ENCODE results near the gene RBMS3. TPM values are rescaled to one million over a fixed set of nuclear protein-coding genes. Genes with fewer than 3 reads are reported as not detected.
"Not testable (repeated sequence)": the region's sequence is repeated elsewhere in the genome, so short reads cannot be mapped to it uniquely, and the experiment has no call there.

RBMS3 gene
- total RNA-seq (ENCODE audit: low replicate concordance), result 0.47 and 0.65 TPM in 2 replicates

DNA sequence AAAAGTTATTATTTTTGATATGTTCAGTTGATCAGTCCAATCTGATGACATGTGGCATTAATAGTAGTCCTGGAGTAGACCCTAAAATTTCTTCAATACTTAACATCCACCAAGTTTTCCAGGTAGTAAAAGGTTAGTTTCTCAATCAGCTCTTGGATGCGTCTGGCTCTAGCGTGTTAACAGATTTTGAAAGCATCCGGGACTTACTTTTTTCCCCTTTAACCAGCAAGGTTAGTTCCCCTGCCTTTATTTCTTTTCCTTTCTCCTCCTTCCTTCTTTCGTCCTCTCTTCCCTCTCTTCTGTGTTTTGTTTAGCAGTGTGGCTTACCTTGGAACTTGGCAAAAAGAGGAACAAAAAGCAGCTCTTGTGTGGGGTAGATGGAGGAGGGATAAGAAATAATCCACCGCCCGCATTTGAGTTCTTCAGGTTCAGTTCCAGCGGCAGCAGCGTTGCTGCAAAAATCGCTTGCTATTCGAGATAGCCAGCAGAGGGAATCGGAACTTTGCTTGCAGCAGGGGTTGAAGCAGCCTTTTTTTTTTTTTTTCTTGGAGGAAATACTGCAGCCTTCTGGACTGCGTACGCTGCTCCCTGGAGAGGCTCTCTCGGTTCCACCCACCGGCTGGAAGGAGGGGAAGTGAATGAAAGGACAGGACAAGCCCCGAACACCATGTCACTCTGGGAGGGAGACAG lies at the start of gene RBMS3:
RBMS3 (plus strand) TSS at position 668 of the 690 bp plus-strand sequence.
- Mint-ChIP-seq H3K27me3 (ENCODE audit: insufficient read depth, low read depth) (peaks cover 2% of the 10 kb centered on the region), H3K36me3 (no peaks in the 10 kb centered on the region), H3K9me3 (no peaks in the 10 kb centered on the region), H3K27ac (peak within 1 kb of the TSS; percentile 97), H3K4me3 (peak within 1 kb of the TSS; percentile 86), H3K4me1 (peaks cover 49% of the 10 kb centered on the region)
- no peaks in the 10 kb centered on the region for H4K20me1 ChIP-seq (ENCODE audit: low read depth)
- peaks cover 21% of the 10 kb centered on the region for H3K4me1 ChIP-seq
- H3K27me3 ChIP-seq, result no peaks in the 10 kb centered on the region
- H3K9ac ChIP-seq, result no peak within 1 kb of the TSS
- H2AFZ ChIP-seq (replicated peaks), result peak within 1 kb of the TSS; percentile 97
- H3K4me2 ChIP-seq, result peak within 1 kb of the TSS; percentile 82
- TF ChIP-seq EZH2phosphoT487 (IDR thresholded peaks at IDR 0.05) (no peak), EZH2 (IDR thresholded peaks at IDR 0.05) (no peak)
- TF ChIP-seq, protein P1, sequence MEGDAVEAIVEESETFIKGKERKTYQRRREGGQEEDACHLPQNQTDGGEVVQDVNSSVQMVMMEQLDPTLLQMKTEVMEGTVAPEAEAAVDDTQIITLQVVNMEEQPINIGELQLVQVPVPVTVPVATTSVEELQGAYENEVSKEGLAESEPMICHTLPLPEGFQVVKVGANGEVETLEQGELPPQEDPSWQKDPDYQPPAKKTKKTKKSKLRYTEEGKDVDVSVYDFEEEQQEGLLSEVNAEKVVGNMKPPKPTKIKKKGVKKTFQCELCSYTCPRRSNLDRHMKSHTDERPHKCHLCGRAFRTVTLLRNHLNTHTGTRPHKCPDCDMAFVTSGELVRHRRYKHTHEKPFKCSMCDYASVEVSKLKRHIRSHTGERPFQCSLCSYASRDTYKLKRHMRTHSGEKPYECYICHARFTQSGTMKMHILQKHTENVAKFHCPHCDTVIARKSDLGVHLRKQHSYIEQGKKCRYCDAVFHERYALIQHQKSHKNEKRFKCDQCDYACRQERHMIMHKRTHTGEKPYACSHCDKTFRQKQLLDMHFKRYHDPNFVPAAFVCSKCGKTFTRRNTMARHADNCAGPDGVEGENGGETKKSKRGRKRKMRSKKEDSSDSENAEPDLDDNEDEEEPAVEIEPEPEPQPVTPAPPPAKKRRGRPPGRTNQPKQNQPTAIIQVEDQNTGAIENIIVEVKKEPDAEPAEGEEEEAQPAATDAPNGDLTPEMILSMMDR (IDR thresholded peaks at IDR 0.05), result peak; percentile 40
- no peaks in the 10 kb centered on the region for H3K79me2 ChIP-seq (ENCODE audit: low read depth)
- no peaks in the 10 kb centered on the region for H3K9me3 ChIP-seq (ENCODE audit: low read depth)
- peak; percentile 83 for DNase-seq (ENCODE audit: low spot score)
- peak within 1 kb of the TSS; percentile 47 for H3K4me3 ChIP-seq
- H3K36me3 ChIP-seq, result no peaks in the 10 kb centered on the region
- peaks cover 22% of the 10 kb centered on the region for H3F3A ChIP-seq (ENCODE audit: low read depth)
- no peak within 1 kb of the TSS for H3K27ac ChIP-seq

DNA sequence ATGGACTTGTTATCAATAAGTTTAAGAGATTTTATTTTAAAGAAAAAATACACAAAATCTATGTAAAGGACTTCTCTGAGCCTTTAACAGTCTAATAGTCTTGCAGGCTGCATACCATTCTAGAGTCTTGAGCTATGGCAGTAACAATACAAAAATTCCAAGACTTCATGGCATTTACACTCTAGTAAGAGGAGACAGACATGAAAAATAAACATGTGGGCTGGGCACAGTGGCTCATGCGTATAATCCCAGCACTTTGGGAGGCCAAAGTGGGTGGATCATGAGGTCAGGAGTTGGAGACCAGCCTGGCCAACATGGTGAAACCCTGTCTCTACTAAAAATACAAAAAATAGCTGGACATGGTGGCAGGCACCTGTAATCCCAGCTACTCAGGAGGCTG lies 47.7 kb upstream of the RBMS3 start:
- H3K27me3 Mint-ChIP-seq (ENCODE audit: insufficient read depth, low read depth); H3K27ac ChIP-seq; H3K36me3 Mint-ChIP-seq; H3K36me3 ChIP-seq; H3K27ac Mint-ChIP-seq; H3K4me1 Mint-ChIP-seq; H3K79me2 ChIP-seq (ENCODE audit: low read depth); H3K9me3 Mint-ChIP-seq; H3K4me2 ChIP-seq; H3K27me3 ChIP-seq; H3K9me3 ChIP-seq (ENCODE audit: low read depth); H3K9ac ChIP-seq; H3K4me3 Mint-ChIP-seq; DNase-seq (ENCODE audit: low spot score); H2AFZ ChIP-seq (replicated peaks); H3K4me1 ChIP-seq; H3K4me3 ChIP-seq; H4K20me1 ChIP-seq (ENCODE audit: low read depth); H3F3A ChIP-seq (ENCODE audit: low read depth): not testable (repeated sequence)

DNA sequence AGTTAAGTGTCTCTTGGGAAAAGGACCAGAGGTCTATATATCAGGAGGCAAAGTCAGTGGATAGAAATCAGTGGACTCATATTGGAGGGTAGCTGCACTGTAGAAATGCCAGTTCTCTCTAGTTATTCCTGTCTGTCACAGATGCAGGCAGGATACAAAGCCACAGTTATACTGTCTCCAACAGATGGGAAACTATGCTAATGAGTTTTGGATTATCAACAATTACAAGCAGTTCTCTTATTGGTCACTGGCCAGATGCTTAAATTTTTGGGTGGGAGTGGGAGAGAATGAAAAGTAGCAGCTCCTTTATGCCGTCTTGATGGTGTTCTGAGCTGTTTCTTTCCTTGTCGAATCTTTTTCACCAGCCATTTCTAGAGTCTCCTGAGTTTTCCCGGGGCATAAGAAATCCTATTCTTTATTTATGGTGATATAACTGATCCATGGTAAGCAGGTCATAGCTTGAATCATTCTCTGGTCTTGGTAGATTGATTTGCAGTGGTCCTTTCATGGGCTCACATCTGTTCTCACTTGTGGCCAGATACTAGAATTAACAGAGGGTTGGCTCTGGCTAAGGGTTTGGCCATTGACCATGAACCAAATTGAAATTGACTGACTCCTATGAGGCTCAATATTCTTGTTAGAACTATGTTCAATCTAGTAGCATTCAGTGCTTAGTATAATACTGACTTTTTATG lies 44.6 kb upstream of the RBMS3 start:
- H4K20me1 ChIP-seq (ENCODE audit: low read depth), result no peaks in the 10 kb centered on the region
- H3K4me2 ChIP-seq, result no peak overlapping the region
- Mint-ChIP-seq H3K27ac (peak overlapping the region; percentile 1), H3K4me3 (no peak overlapping the region), H3K36me3 (peaks cover under 1% of the 10 kb centered on the region), H3K9me3 (peaks cover 5% of the 10 kb centered on the region), H3K27me3 (ENCODE audit: insufficient read depth, low read depth) (no peaks in the 10 kb centered on the region), H3K4me1 (no peaks in the 10 kb centered on the region)
- H3K36me3 ChIP-seq, result no peaks in the 10 kb centered on the region
- no peak for DNase-seq (ENCODE audit: low spot score)
- no peak overlapping the region for H3K4me3 ChIP-seq
- H3K4me1 ChIP-seq, result no peaks in the 10 kb centered on the region
- H3K27ac ChIP-seq, result no peak overlapping the region
- H3K9me3 ChIP-seq (ENCODE audit: low read depth), result no peaks in the 10 kb centered on the region
- no peak overlapping the region for H2AFZ ChIP-seq (replicated peaks)
- no peaks in the 10 kb centered on the region for H3F3A ChIP-seq (ENCODE audit: low read depth)
- no peaks in the 10 kb centered on the region for H3K79me2 ChIP-seq (ENCODE audit: low read depth)
- no peak overlapping the region for H3K9ac ChIP-seq
- no peaks in the 10 kb centered on the region for H3K27me3 ChIP-seq
- TF ChIP-seq EZH2 (IDR thresholded peaks at IDR 0.05) (no peak), EZH2phosphoT487 (IDR thresholded peaks at IDR 0.05) (no peak)
- TF ChIP-seq, protein P1 (IDR thresholded peaks at IDR 0.05), result no peak

DNA sequence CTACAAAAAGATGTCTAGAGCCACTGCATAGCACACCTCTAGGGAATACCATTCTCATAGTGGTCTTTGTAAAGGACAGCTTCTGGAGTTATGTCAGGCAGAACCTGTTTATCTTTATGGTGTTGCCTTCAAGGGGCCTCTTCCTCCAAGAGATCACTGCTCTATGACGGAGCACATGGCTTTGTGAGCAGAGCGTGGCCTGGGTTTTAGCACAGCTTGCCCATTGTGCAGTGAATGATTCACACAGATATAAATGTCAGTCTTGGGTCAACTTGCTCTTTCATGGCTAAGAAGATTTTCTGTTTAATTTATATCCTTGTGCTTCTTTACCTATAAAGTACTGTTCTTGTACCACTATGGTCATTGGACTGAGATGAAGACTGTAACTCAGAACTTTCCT lies 41.5 kb upstream of the RBMS3 start:
- H3K27ac Mint-ChIP-seq, result no peak overlapping the region

More for the DNA sequence above, 41.5 kb upstream of the RBMS3 start:
- no peak for DNase-seq (ENCODE audit: low spot score)
- no peaks in the 10 kb centered on the region for H3K27me3 Mint-ChIP-seq (ENCODE audit: insufficient read depth, low read depth)
- no peak overlapping the region for H3K4me2 ChIP-seq
- H3K36me3 ChIP-seq, result no peaks in the 10 kb centered on the region
- no peaks in the 10 kb centered on the region for H3K79me2 ChIP-seq (ENCODE audit: low read depth)
- no peaks in the 10 kb centered on the region for H3K4me1 Mint-ChIP-seq
- H2AFZ ChIP-seq (replicated peaks), result no peak overlapping the region
- H3K9ac ChIP-seq, result no peak overlapping the region
- H3K4me3 Mint-ChIP-seq, result no peak overlapping the region
- H3F3A ChIP-seq (ENCODE audit: low read depth), result no peaks in the 10 kb centered on the region
- H3K27me3 ChIP-seq, result no peaks in the 10 kb centered on the region
- H3K27ac ChIP-seq, result no peak overlapping the region
- TF ChIP-seq EZH2 (IDR thresholded peaks at IDR 0.05), result no peak
- TF ChIP-seq, protein P1 (IDR thresholded peaks at IDR 0.05), result no peak
- TF ChIP-seq EZH2phosphoT487 (IDR thresholded peaks at IDR 0.05), result no peak
- H4K20me1 ChIP-seq (ENCODE audit: low read depth), result no peaks in the 10 kb centered on the region
- H3K36me3 Mint-ChIP-seq, result peaks cover 1% of the 10 kb centered on the region
- peaks cover 11% of the 10 kb centered on the region for H3K9me3 Mint-ChIP-seq
- no peaks in the 10 kb centered on the region for H3K4me1 ChIP-seq
- H3K4me3 ChIP-seq, result no peak overlapping the region
- H3K9me3 ChIP-seq (ENCODE audit: low read depth), result no peaks in the 10 kb centered on the region
